T-cell (primary cell): ENCODE results near the gene PLAA. TPM values are rescaled to one million over a fixed set of nuclear protein-coding genes. Genes with fewer than 3 reads are reported as not detected.

ENCODE experiments used
- ATAC-seq, 4 experiments: fragments of 200-7000 bp in 3 of 4; fragments of 150-1000 bp in 1 of 4; cut with Tn5 transposase; replicated peaks in 1 of 4; 1 replicate in 3 of 4; 2 replicates in 1 of 4; pipeline ENCODE4 v1.10.0; 2021; ENCODE audit warnings: moderate library complexity in 3 of 4, mild to moderate bottlenecking in 2 of 4, moderate number of reproducible peaks in 1 of 4
- CTCF ChIA-PET, 2 donors: fragments of 300-600 bp; sonication (Branson Sonifier 250); formaldehyde crosslinking; loops; one replicate each; lab custom pipeline; 2022; ENCODE audit warnings: antibody characterized with exemption in 2 of 2; lab: Charles Lee
- POLR2A ChIA-PET, 2 donors: fragments of 300-600 bp; sonication (Branson Sonifier 250); formaldehyde crosslinking; loops; one replicate each; lab custom pipeline; 2022; ENCODE audit warnings: antibody characterized with exemption in 2 of 2; lab: Charles Lee
- DNase-seq, 35 experiments: peaks; one replicate each; pipeline versions ENCODE4 v3.0.0 to v3.0.0-alpha.2; 2013 to 2023
- H3K27ac ChIP-seq: one replicate; pipeline ENCODE4 v1.5.1; 2013; ENCODE audit warnings: low read length
- H3K27me3 ChIP-seq, 2 experiments: replicated peaks in 1 of 2; 1 replicate in 1 of 2; 2 replicates in 1 of 2; pipeline versions ENCODE4 v1.6.1 to v1.7.0; 2013; ENCODE audit warnings: low read length in 1 of 2, mixed read lengths in 1 of 2; ENCODE audit not compliant: control insufficient read depth in 2 of 2, insufficient read depth in 2 of 2; ENCODE audit errors: extremely low read depth in 1 of 2
- H3K36me3 ChIP-seq, 2 donors: 1 replicate in 1 of 2; 2 replicates in 1 of 2; pipeline versions ENCODE4 v1.6.1 to v1.7.0; 2013; ENCODE audit warnings: low read length in 1 of 2; ENCODE audit not compliant: control insufficient read depth in 2 of 2, insufficient read depth in 1 of 2; ENCODE audit errors: extremely low read depth in 1 of 2
- H3K4me1 ChIP-seq, 2 experiments: 1 replicate in 1 of 2; 2 replicates in 1 of 2; pipeline versions ENCODE4 v1.6.1 to v1.7.0; 2013; ENCODE audit warnings: low read length in 2 of 2, mixed read lengths in 1 of 2; ENCODE audit not compliant: insufficient read depth in 2 of 2, control insufficient read depth in 1 of 2; ENCODE audit errors: extremely low read depth in 1 of 2
- H3K4me3 ChIP-seq, 2 donors: 1 replicate in 1 of 2; 2 replicates in 1 of 2; pipeline versions ENCODE4 v1.5.1 to v1.7.0; 2013; ENCODE audit warnings: mild to moderate bottlenecking in 2 of 2, low read length in 1 of 2, moderate library complexity in 1 of 2; ENCODE audit not compliant: control insufficient read depth in 1 of 2; ENCODE audit errors: extremely low read depth in 1 of 2
- H3K9me3 ChIP-seq: 2 replicates; pipeline ENCODE4 v1.7.0; 2013
- H3K27ac Mint-ChIP-seq, 2 donors: one replicate each; pipeline ENCODE4 v1.8.0; 2020 to 2021; ENCODE audit warnings: mild to moderate bottlenecking in 2 of 2, mixed read lengths in 2 of 2
- H3K27me3 Mint-ChIP-seq, 2 donors: one replicate each; pipeline ENCODE4 v1.8.0; 2021 to 2022; ENCODE audit warnings: mixed read lengths in 2 of 2
- H3K36me3 Mint-ChIP-seq: one replicate; pipeline ENCODE4 v1.8.0; 2021; ENCODE audit warnings: mixed read lengths
- H3K4me1 Mint-ChIP-seq, 3 donors: one replicate each; pipeline ENCODE4 v1.8.0; 2020 to 2022; ENCODE audit warnings: mixed read lengths in 3 of 3, mild to moderate bottlenecking in 1 of 3
- H3K4me3 Mint-ChIP-seq, 3 donors: one replicate each; pipeline ENCODE4 v1.8.0; 2020 to 2022; ENCODE audit warnings: mild to moderate bottlenecking in 3 of 3, mixed read lengths in 3 of 3, moderate library complexity in 3 of 3
- H3K9me3 Mint-ChIP-seq, 3 donors: one replicate each; pipeline ENCODE4 v1.8.0; 2020 to 2022; ENCODE audit warnings: mixed read lengths in 3 of 3
- WGBS: methylation state at CpG from one replicate; pipeline ENCODE4 v1.1.5; 2013; ENCODE audit warnings: missing lambda C conversion rate; ENCODE audit not compliant: insufficient coverage; 5-methylcytosine and 5-hydroxymethylcytosine counted together
- total RNA-seq, 35 experiments: library from RNA in 6 of 35; stranded (reverse) in 6 of 35; fragments of 120-200 nt in 1 of 35; gene quantifications; one replicate each; pipeline versions ENCODE4 v1.2.1 to v1.2.4 and lab custom pipeline; 2013 to 2026

Gene PLAA
- total RNA-seq (10 to 100 TPM; 19.9 to 29.9 (median 23.7) TPM), total RNA-seq (lab: John Stamatoyannopoulos, UW) (33.3 to 126 (median 47.6) reads per million in 29 experiments)
- total RNA-seq (2013), result 22.5 TPM

DNA sequence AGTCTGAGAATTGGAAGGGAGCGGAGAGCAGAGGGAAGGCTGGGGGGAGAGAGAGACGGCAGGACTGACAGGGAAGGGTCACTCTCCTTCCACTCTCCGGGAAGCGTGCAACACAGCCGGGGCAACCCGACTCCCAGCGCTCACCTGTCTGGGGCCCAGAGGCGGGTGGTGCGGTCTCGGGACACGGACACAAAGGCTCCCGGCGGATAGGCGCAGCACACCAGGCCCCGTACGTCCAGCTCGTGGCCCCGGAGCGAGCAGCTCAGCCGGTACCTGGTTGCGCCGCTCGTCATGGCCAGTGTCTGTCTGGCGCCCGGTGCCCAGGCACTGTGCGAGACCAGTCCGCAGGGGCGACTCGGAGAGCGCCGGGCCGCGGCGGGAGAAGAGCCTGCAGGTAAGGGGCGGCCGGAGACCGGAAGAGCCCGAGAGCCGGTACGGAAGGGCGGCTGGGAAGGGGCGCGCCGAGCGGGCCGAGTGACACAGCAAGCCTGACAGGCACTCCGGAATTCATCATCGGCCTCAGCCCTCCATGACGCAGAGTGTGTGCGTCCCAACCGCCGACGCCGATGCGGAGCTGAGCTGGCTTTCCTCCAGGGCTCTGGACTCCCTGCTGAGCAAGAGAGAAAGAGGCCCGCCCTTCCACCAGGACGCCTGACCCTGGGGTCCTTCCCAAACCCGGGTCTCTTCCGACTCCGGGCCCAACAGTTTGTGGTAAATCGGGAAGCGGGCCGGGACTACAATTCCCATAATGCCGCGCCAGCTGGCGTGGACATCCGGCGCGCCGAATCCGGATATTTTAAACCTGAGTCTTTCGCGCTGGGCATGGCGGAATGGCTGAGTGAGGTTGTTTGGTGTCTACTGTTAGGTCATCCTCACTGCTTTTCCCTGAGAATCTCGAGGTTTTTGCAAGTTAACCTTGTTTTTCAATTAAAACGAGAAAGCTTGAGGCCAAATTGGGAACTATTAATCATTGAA lies at the start of gene PLAA:
Gene PLAA (minus strand): TSS at position 490 of the 975 bp plus-strand sequence. CDS start 197 bp downstream, at position 293.
- peak; percentile 65 to 90 (median 80) for DNase-seq
- Mint-ChIP-seq H3K4me1 (peaks cover 46 to 52% (median 50%) of the 10 kb centered on the region in 3 donors), H3K9me3 (no peaks in the 10 kb centered on the region), H3K27ac (peak within 1 kb of the TSS; percentile 98 to 99), H3K27me3 (peaks cover 4 to 10% of the 10 kb centered on the region in 2 donors), H3K4me3 (peak within 1 kb of the TSS; percentile 85 to 97 (median 89)), H3K36me3 (peaks cover 10% of the 10 kb centered on the region)
- POLR2A ChIA-PET, result interaction anchor here (0.6 to 1.5 kb wide), 4 partner anchors 9 to 55 kb away, joined by 3 to 15 read pairs (median 4); partner anchors contain the start of genes CAAP1 (in 1 of the 2) and IFT74 (in 1 of the 2)
- ATAC-seq, result peak; percentile 95 to 96 (median 95)
- CTCF ChIA-PET, result interaction anchor here in 1 of 2 donors (1.0 to 1.1 kb wide), 2 partner anchors 9 to 55 kb away, joined by 3 to 5 read pairs; partner anchors contain the start of genes CAAP1 and IFT74
- Histone ChIP-seq H3K9me3 (no peaks in the 10 kb centered on the region), H3K36me3 (peaks cover 0 to 6% of the 10 kb centered on the region in 2 donors), H3K4me1 (peaks cover 21 to 33% of the 10 kb centered on the region in 2 experiments), H3K27ac (peak within 1 kb of the TSS; percentile 98), H3K27me3 (no peaks in the 10 kb centered on the region), H3K4me3 (peak within 1 kb of the TSS; percentile 84 to 99)
- WGBS, result under 1% methylated on average over 57 of the region's 76 CpGs

DNA sequence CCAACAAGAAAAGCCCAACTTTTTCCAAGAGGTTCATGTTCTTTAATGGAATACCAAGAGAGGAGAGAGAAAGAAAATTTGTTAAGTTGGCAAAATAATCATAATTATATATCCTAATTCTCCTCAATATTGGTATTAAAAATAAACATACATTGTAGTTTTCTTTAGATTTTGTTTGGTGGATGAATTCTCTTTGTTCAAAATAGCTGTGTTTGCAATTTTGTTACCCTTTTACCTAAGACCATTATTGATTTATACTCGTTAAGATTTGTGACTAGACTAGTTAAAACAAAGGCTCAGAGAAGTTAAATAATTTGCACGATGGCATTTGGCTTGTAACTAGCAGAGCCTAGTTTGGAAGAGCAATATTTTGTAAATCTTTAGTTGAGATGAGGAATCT lies 48.8 kb upstream of the PLAA start:
- no peaks in the 10 kb centered on the region for H3K9me3 Mint-ChIP-seq
- H3K27ac ChIP-seq, result no peak overlapping the region
- H3K27me3 Mint-ChIP-seq, result no peaks in the 10 kb centered on the region
- no peak overlapping the region for H3K4me3 ChIP-seq
- no peak for ATAC-seq
- no peaks in the 10 kb centered on the region for H3K36me3 ChIP-seq
- H3K4me1 ChIP-seq, result no peaks in the 10 kb centered on the region
- no peaks in the 10 kb centered on the region for H3K9me3 ChIP-seq
- no peaks in the 10 kb centered on the region for H3K4me1 Mint-ChIP-seq
- no peak overlapping the region for H3K27ac Mint-ChIP-seq
- H3K36me3 Mint-ChIP-seq, result peaks cover 8% of the 10 kb centered on the region
- ChIA-PET CTCF (no interaction called here), POLR2A (no interaction called here)
- H3K4me3 Mint-ChIP-seq, result no peak overlapping the region
- DNase-seq, result no peak
- no peaks in the 10 kb centered on the region for H3K27me3 ChIP-seq
- WGBS, result no CpG with 5 or more reads among the region's 2 CpGs

DNA sequence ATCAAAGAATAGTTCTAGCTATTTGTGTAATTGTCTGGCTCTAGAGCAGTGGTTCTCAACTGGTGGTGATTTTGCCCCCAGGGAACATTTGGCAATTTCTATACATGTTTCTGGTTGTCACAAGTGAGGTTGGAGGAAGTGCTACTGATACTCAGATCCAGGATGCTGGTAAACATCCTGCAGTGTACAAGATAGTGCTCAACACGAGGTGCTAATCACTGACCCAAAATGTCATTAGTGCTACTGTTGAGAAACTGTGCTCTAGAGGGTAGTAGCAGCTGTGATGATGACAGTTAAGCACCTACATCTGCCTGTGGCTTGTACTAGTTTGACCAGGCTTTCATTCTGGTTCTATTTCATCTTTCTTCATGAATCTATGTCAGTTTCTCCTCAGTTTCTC lies 36.3 kb upstream of the PLAA start:
- peaks cover 5 to 10% of the 10 kb centered on the region in 2 donors for H3K36me3 ChIP-seq
- no peaks in the 10 kb centered on the region for H3K27me3 ChIP-seq
- H3K27ac Mint-ChIP-seq, result no peak overlapping the region
- CTCF ChIA-PET, result no interaction called here
- peaks cover 0 to 3% (median 0%) of the 10 kb centered on the region in 3 donors for H3K9me3 Mint-ChIP-seq
- H3K36me3 Mint-ChIP-seq, result peaks cover 36% of the 10 kb centered on the region
- DNase-seq (no peak), ATAC-seq (no peak)
- H3K4me3 ChIP-seq, result no peak overlapping the region
- no peaks in the 10 kb centered on the region for H3K9me3 ChIP-seq
- no CpG with 5 or more reads among the region's 1 CpG for WGBS
- H3K27me3 Mint-ChIP-seq, result no peaks in the 10 kb centered on the region
- H3K4me3 Mint-ChIP-seq, result no peak overlapping the region
- H3K4me1 Mint-ChIP-seq, result no peaks in the 10 kb centered on the region
- POLR2A ChIA-PET, result no interaction called here
- no peak overlapping the region for H3K27ac ChIP-seq
- no peaks in the 10 kb centered on the region for H3K4me1 ChIP-seq

DNA sequence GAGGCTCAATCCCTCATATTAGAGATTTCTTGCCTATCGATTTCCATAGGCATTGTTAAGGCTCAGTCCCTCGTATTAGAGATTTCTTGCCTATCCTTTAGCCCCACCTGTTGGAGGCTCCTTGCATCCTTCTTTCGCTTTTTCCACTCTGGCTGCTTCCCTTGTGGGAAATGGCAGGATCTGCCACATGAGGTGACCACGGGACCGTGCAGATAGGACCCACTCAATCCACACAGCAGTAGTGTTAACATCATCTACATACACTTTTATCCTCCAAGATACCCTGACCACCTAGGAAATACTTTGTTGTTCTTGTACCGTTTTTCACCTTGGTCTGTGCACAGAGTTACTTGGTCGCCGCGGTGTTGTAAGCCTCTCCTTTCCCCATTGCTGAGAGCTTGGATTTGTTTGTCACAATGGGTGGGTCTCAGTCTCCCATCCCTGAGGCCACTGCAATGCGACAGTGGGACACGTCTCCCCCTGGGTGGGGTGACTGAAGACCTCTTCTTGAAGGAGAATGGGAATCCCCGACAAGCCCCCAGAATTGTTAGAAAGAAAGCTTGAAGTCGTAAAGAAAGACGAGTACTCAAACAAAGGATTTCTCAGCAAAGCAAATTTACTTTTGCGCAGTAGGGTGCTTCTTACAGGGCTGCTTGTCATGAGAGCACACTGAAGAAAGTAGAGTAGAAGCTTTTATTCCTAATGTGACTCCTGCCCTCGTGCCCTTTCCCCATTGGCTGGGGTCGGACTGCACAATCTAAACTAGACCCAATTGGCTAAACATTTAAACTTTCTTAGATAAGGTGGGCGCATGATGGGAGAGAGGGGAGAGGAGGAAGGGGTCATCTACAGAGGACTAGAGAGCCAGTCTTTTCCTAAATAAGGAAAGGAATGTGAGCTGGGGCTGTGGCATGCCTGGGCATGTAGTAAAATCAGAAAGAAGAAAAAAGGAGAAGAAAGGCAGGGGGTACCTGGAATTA lies 29.0 kb upstream of the PLAA start:
- H3K36me3 ChIP-seq, result no peaks in the 10 kb centered on the region
- 95% methylated on average over 13 of the region's 18 CpGs for WGBS
- no peaks in the 10 kb centered on the region for H3K27me3 ChIP-seq
- Mint-ChIP-seq H3K27ac (no peak overlapping the region), H3K27me3 (no peaks in the 10 kb centered on the region), H3K36me3 (peaks cover 40% of the 10 kb centered on the region), H3K4me3 (no peak overlapping the region), H3K9me3 (no peaks in the 10 kb centered on the region), H3K4me1 (no peaks in the 10 kb centered on the region)
- H3K9me3 ChIP-seq, result no peaks in the 10 kb centered on the region
- ChIA-PET POLR2A (no interaction called here), CTCF (interaction anchor here in 1 of 2 donors (0.6 kb wide), 1 partner anchor 20 kb away, joined by 3 read pairs; no protein-coding TSS in a partner anchor)
- H3K4me1 ChIP-seq, result no peaks in the 10 kb centered on the region
- peak in 1 of 35 experiments; percentile 40 for DNase-seq
- no peak for ATAC-seq
- H3K4me3 ChIP-seq, result no peak overlapping the region
- no peak overlapping the region for H3K27ac ChIP-seq

DNA sequence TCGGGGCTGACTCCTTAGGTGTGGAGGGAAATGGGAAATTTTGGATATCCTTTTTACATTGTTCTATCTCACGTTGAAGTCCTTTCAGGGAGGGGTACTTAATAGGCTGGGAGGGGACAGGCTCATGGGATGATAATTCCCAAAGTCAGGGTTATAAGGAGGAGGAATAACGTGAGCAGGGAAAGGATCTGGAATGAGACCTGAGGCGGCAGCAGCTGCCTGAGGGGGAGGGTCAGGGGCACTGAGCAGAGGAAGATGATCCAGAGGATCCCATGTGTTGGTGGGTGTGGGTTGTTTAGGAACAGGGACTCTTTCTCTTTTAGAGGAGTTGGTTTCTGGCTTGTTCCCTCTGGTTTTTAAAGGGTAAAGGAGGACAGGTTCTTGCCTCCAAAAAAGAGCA lies 27.9 kb upstream of the PLAA start:
- 82% methylated on average over 3 of the region's 4 CpGs for WGBS

More for the DNA sequence above, 27.9 kb upstream of the PLAA start:
- H3K27me3 Mint-ChIP-seq, result no peaks in the 10 kb centered on the region
- ChIA-PET CTCF (no interaction called here), POLR2A (no interaction called here)
- H3K36me3 Mint-ChIP-seq, result peaks cover 37% of the 10 kb centered on the region
- peaks cover 0 to 2% (median under 1%) of the 10 kb centered on the region in 3 donors for H3K9me3 Mint-ChIP-seq
- no peak overlapping the region for H3K27ac Mint-ChIP-seq
- no peak for DNase-seq
- no peaks in the 10 kb centered on the region for H3K4me1 Mint-ChIP-seq
- no peak overlapping the region for H3K27ac ChIP-seq
- H3K9me3 ChIP-seq, result peaks cover 3% of the 10 kb centered on the region
- no peak for ATAC-seq
- no peaks in the 10 kb centered on the region for H3K27me3 ChIP-seq
- H3K4me3 ChIP-seq, result no peak overlapping the region
- H3K4me3 Mint-ChIP-seq, result no peak overlapping the region
- no peaks in the 10 kb centered on the region for H3K36me3 ChIP-seq
- no peaks in the 10 kb centered on the region for H3K4me1 ChIP-seq
